ENCODE data around the gene SLCO1C1.

SLCO1C1 gene

DNA sequence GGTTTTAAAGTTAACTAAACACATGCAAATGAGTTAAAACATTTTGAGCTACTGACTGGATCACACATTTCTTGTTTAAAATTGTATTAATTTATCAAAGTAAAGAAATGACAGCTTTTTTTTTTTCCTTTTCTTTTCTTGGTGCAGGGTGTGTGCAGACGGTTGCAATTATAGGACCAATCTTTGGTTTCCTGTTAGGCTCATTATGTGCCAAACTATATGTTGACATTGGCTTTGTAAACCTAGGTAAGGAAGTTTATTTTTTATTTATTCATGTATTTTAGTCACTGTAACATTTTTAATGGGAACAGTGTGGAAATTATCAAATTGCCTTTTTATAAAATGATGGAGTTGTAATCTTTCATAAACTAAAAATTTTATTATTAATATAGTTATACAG is 21.9 kb downstream of the SLCO1C1 start:
- ChIA-PET CTCF (no interaction called here), POLR2A (no interaction called here)
- TF ChIP-seq, protein P1, sequence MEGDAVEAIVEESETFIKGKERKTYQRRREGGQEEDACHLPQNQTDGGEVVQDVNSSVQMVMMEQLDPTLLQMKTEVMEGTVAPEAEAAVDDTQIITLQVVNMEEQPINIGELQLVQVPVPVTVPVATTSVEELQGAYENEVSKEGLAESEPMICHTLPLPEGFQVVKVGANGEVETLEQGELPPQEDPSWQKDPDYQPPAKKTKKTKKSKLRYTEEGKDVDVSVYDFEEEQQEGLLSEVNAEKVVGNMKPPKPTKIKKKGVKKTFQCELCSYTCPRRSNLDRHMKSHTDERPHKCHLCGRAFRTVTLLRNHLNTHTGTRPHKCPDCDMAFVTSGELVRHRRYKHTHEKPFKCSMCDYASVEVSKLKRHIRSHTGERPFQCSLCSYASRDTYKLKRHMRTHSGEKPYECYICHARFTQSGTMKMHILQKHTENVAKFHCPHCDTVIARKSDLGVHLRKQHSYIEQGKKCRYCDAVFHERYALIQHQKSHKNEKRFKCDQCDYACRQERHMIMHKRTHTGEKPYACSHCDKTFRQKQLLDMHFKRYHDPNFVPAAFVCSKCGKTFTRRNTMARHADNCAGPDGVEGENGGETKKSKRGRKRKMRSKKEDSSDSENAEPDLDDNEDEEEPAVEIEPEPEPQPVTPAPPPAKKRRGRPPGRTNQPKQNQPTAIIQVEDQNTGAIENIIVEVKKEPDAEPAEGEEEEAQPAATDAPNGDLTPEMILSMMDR (IDR thresholded peaks at IDR 0.05; ENCODE audit: insufficient read depth, low read length, missing control alignments), result no peak
- no peak overlapping the region for H3K4me3 ChIP-seq (ENCODE audit: low read depth, low read length)
- DNase-seq (ENCODE audit: low read depth, low spot score), result no peak

- ChIA-PET POLR2A (no interaction called here), CTCF (no interaction called here)
- TF ChIP-seq, protein P1 (IDR thresholded peaks at IDR 0.05; ENCODE audit: insufficient read depth, low read length, missing control alignments), result no peak
- DNase-seq (ENCODE audit: low read depth, low spot score), result no peak
- no peak overlapping the region for H3K4me3 ChIP-seq (ENCODE audit: low read depth, low read length)
These were observed 23.2 kb downstream of the SLCO1C1 start for GRCh38 chr12:20718294-20718693.

DNA sequence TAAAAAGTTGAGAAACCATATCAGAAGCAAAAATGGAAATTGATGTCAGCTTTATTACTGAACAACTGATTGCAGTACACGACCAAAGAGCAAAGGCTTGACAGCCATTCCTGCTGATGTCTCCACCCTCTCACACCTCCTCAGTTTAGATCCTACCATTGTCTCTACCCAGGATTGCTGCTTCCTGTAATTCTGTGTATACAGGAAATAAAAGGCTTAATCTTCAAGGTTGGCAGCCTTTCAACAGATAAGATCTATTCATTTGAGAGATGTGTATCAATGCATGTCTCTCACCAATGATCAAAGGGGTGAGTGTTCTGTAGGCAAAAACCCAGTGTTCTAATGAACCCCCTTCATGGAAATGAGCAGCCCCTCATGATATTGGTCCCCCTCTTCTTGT is 27.0 kb downstream of the SLCO1C1 start:
- DNase-seq (ENCODE audit: low read depth, low spot score), result no peak
- TF ChIP-seq, protein P1 (IDR thresholded peaks at IDR 0.05; ENCODE audit: insufficient read depth, low read length, missing control alignments), result no peak
- ChIA-PET CTCF (no interaction called here), POLR2A (no interaction called here)
- no peak overlapping the region for H3K4me3 ChIP-seq (ENCODE audit: low read depth, low read length)

- POLR2A ChIA-PET, result no interaction called here
- CTCF ChIA-PET, result no interaction called here
- TF ChIP-seq, protein P1 (IDR thresholded peaks at IDR 0.05; ENCODE audit: insufficient read depth, low read length, missing control alignments), result no peak
- H3K4me3 ChIP-seq (ENCODE audit: low read depth, low read length), result no peak overlapping the region
- DNase-seq (ENCODE audit: low read depth, low spot score), result no peak
These were observed 36.1 kb downstream of the SLCO1C1 start for GRCh38 chr12:20731274-20731673.

DNA sequence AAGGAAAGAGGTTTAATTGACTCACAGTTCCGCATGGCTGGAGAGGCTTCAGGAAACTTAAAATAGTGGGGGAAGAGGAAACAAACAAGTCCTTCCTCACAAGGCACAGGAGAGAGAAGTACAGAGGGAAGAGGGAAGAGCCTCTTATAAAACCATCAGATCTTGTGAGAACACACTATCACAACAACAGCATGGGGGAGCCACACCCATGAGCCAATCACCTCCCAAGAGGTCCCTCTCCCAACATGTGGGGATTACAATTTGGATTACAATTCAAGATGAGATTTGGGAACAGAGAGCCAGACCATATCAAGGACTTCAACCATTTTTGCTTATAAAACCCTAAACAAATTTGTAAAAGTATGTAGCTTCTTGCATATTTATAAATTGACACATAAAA is 45.8 kb downstream of the SLCO1C1 start:
- CTCF ChIA-PET, result no interaction called here
- TF ChIP-seq, protein P1 (IDR thresholded peaks at IDR 0.05; ENCODE audit: insufficient read depth, low read length, missing control alignments), result no peak
- no peak overlapping the region for H3K4me3 ChIP-seq (ENCODE audit: low read depth, low read length)
- DNase-seq (ENCODE audit: low read depth, low spot score), result no peak
- POLR2A ChIA-PET, result no interaction called here

- H3K4me3 ChIP-seq (ENCODE audit: low read depth, low read length), result no peak overlapping the region
- TF ChIP-seq, protein P1 (IDR thresholded peaks at IDR 0.05; ENCODE audit: insufficient read depth, low read length, missing control alignments), result no peak
- CTCF ChIA-PET, result no interaction called here
- DNase-seq (ENCODE audit: low read depth, low spot score), result no peak
- POLR2A ChIA-PET, result no interaction called here
These were observed 53.1 kb downstream of the SLCO1C1 start for GRCh38 chr12:20748198-20748597.
